Measurements from ENCODE around the gene PRR19.

PRR19 gene

GRCh38 chr19:42349378-42350107 is 47.6 kb downstream of the PRR19 start:
- DNase-seq (ENCODE audit: low read depth in 2 of 2): no peak

- no peak for DNase-seq (ENCODE audit: low read depth in 2 of 2)
Observed at GRCh38 chr19:42350417-42350816, 48.5 kb downstream of the PRR19 start.

DNA sequence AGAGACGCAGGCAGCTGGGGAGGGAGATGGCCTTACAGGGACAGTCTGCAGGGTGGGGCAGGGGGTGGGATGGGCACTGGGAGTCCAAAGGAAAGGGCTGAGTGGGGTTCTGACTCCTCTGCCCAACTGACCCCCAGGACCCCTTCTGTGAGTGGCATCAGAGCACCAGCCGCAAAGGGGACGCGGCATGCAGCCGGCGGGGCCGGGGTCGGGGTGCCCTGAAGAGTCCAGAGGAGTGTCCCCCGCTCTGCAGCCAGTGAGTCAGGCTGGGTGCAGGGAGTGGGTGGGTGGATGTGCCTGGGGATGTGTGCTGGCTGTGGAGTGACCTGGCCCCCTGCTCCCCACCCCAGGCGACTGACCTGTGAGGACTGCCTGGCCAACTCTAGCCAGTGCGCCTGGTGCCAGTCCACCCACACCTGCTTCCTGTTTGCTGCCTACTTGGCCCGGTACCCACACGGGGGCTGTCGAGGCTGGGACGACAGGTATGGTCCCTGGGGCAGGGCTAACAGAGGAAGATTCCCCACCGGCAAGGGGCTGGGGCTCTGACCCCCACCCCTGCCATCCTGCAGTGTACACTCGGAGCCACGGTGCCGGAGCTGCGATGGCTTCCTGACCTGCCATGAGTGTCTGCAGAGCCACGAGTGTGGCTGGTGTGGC is 49.3 kb downstream of the PRR19 start:
- DNase-seq (ENCODE audit: low read depth in 2 of 2): no peak

GRCh38 chr19:42352301-42353259 is 50.6 kb downstream of the PRR19 start:
- no peak for DNase-seq (ENCODE audit: low read depth in 2 of 2)

DNA sequence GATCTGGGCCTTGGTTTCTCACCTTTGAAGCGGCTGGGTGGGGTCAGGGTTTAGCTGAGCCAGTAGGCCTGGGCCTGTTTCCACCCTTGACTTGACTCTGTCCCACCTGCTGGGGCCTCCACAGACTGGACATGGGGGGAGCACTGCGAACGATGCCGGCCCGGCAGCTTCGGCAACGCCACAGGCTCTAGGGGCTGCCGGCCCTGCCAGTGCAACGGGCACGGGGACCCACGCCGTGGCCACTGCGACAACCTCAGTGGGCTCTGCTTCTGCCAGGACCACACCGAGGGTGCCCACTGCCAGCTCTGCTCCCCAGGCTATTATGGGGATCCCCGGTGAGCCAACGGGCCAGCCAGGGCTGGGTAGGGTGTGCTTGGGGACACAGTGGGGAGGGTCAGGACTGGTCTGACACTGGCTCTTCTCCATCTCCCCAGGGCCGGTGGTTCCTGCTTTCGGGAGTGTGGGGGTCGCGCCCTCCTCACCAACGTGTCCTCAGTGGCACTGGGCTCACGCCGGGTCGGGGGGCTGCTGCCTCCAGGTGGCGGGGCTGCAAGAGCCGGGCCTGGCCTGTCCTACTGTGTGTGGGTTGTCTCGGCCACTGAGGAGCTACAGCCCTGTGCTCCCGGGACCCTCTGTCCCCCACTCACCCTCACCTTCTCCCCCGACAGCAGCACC is 51.5 kb downstream of the PRR19 start:
- no peak for DNase-seq (ENCODE audit: low read depth in 2 of 2)

DNA sequence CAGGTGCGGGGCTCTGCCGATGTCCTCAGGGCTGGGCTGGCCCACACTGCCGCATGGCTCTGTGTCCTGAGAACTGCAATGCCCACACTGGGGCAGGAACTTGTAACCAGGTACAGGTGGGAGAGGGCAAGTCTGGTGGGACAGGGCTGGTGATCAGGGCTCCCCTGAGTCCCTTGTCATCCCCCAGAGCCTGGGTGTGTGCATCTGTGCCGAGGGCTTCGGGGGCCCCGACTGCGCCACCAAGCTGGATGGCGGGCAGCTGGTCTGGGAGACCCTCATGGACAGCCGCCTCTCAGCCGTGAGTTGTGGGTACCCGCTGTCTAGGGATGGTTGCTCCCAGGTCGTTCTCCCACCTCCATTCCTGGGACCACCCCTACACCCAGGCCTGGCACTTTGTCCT is 54.0 kb downstream of the PRR19 start:
- no peak for DNase-seq (ENCODE audit: low read depth in 2 of 2)

GRCh38 chr19:42356686-42357085 is 54.8 kb downstream of the PRR19 start:
- DNase-seq (ENCODE audit: low read depth in 2 of 2): no peak

- no peak for DNase-seq (ENCODE audit: low read depth in 2 of 2)
Observed at GRCh38 chr19:42357290-42357689, 55.4 kb downstream of the PRR19 start.

Measured in stimulated activated CD4-positive, alpha-beta T cell treated with anti-CD3 and anti-CD28 coated beads, Interleukin-4, amount 100 ng/mL, for 48 hours (primary cell).